Measurements from ENCODE around the gene PXDN.

PXDN gene

GRCh38 chr2:1789610-1790009, 45.3 kb upstream of the PXDN start (continued):
- no peak for TF ChIP-seq ZNF274 (IDR thresholded peaks at IDR 0.05; ENCODE audit: low read length)
- TF ChIP-seq ZNF274 (tag by site-specific recombination; IDR thresholded peaks at IDR 0.05; ENCODE audit: borderline replicate concordance): no peak

- Histone ChIP-seq H3K9me3 (ENCODE audit: control insufficient read depth, insufficient read depth, low read depth, low read length) (no peaks in the 10 kb centered on the region), H3K4me1 (ENCODE audit: control insufficient read depth, insufficient read depth, low read length) (peaks cover 21% of the 10 kb centered on the region), H3K4me3 (ENCODE audit: low read depth, low read length) (no peak overlapping the region), H3K36me3 (ENCODE audit: control insufficient read depth in 2 of 2, insufficient read depth in 1 of 2, low read length in 2 of 2) (no peaks in the 10 kb centered on the region), H3K27ac (ENCODE audit: extremely low read depth, low read depth, low read length) (no peak overlapping the region; the same call in 1 of the 2 replicates)
- ChIA-PET POLR2A (no interaction called here), CTCF (interaction anchor here (1.1 kb wide), 1 partner anchor 18 kb away, joined by 9 read pairs; no protein-coding TSS in a partner anchor)
- TF ChIP-seq INSM2 (tag by site-specific recombination; IDR thresholded peaks at IDR 0.05) (no peak), ZNF692 (tag by site-specific recombination; IDR thresholded peaks at IDR 0.05) (no peak), ZBTB48 (tag by site-specific recombination; IDR thresholded peaks at IDR 0.05) (no peak), HIC1 (tag by site-specific recombination; IDR thresholded peaks at IDR 0.05) (no peak), ZNF366 (tag by site-specific recombination; conservative IDR thresholded peaks at IDR 0.05) (no peak), IKZF3 (tag by site-specific recombination; IDR thresholded peaks at IDR 0.05) (no peak), ZNF521 (tag by site-specific recombination; IDR thresholded peaks at IDR 0.05) (no peak)
Measured at GRCh38 chr2:1788478-1788959, 44.2 kb upstream of the PXDN start.

GRCh38 chr2:1787755-1788477, 43.6 kb upstream of the PXDN start:
- H3K4me1 ChIP-seq (ENCODE audit: control insufficient read depth, insufficient read depth, low read length): peaks cover 21% of the 10 kb centered on the region
- ChIA-PET POLR2A (no interaction called here), CTCF (interaction anchor here (0.7 to 1.1 kb wide), 2 partner anchors 18 to 61 kb away, joined by 3 to 9 read pairs; no protein-coding TSS in a partner anchor)
- peak overlapping the region; percentile 32; the same call in 1 of the 2 replicates for H3K27ac ChIP-seq (ENCODE audit: extremely low read depth, low read depth, low read length)
- no peak overlapping the region for H3K4me3 ChIP-seq (ENCODE audit: low read depth, low read length)
- H3K9me3 ChIP-seq (ENCODE audit: control insufficient read depth, insufficient read depth, low read depth, low read length): no peaks in the 10 kb centered on the region
- H3K36me3 ChIP-seq (ENCODE audit: control insufficient read depth in 2 of 2, insufficient read depth in 1 of 2, low read length in 2 of 2): no peaks in the 10 kb centered on the region
- TF ChIP-seq PRDM6 (tag by site-specific recombination; IDR thresholded peaks at IDR 0.05) (peak; percentile 71), PATZ1 (tag by site-specific recombination; IDR thresholded peaks at IDR 0.05) (peak; percentile 20; the same call in 1 of the 2 replicates), OSR2 (tag by site-specific recombination; IDR thresholded peaks at IDR 0.05) (peak; percentile 70; the same call in 1 of the 2 replicates), ZBTB49 (tag by site-specific recombination; IDR thresholded peaks at IDR 0.05; ENCODE audit: low read depth) (no peak), PRDM4 (tag by site-specific recombination; IDR thresholded peaks at IDR 0.05) (0 out of 2 replicates have a peak, but pooled peaks have one; percentile 61), ZNF335 (tag by site-specific recombination; conservative IDR thresholded peaks at IDR 0.05) (0 out of 2 replicates have a peak, but pooled peaks have one; percentile 17), GLI2 (tag by site-specific recombination; IDR thresholded peaks at IDR 0.05; ENCODE audit: borderline replicate concordance, low read depth) (no peak)

All from HEK293 (cell line).